Endothelial cell of umbilical vein (primary cell): ENCODE measurements around the gene IFIT3. TPM values are rescaled to one million over a fixed set of nuclear protein-coding genes. Genes with fewer than 3 reads are reported as not detected.

Experiments
- BruUV-seq: library from RNA; stranded (reverse); fragments of 400-500 nt; replicated peaks from 2 replicates; lab custom pipeline; 2021; lab: Mats Ljungman, UMichigan
- CTCF ChIA-PET: fragments of 300-600, 350-600 bp; sonication (Branson Sonifier 250); formaldehyde crosslinking; loops from one replicate; lab custom pipeline; 2021; ENCODE audit warnings: antibody characterized with exemption, inconsistent platforms; lab: Charles Lee
- POLR2A ChIA-PET: fragments of 300-600, 350-600 bp; sonication (Branson Sonifier 250); formaldehyde crosslinking; loops from one replicate; lab custom pipeline; 2021; ENCODE audit warnings: antibody characterized with exemption, inconsistent platforms; lab: Charles Lee
- DNase-seq: peaks from one replicate; pipeline ENCODE4 v3.0.0-alpha.2; 2011; ENCODE audit warnings: low read depth, low spot score
- FAIRE-seq: peaks from 2 replicates; lab custom pipeline; 2011; peaks lifted over from hg19 to GRCh38; lab: Jason Lieb, UNC
- H2AFZ ChIP-seq: 2 replicates; pipeline ENCODE4 v1.6.0; 2012; ENCODE audit warnings: low read depth, low read length, control low read depth, inconsistent platforms
- H3K27ac ChIP-seq: 2 replicates; pipeline ENCODE4 v1.5.1; 2011; ENCODE audit warnings: low read depth, mild to moderate bottlenecking, control low read depth, low read length, moderate library complexity; ENCODE audit not compliant: insufficient read depth
- H3K27me3 ChIP-seq, 2 experiments: 2 replicates each; pipeline versions ENCODE4 v1.6.0 to v1.6.1; 2011; ENCODE audit warnings: low read length in 2 of 2, mixed read lengths in 1 of 2; ENCODE audit not compliant: control insufficient read depth in 2 of 2, insufficient read depth in 2 of 2
- H3K36me3 ChIP-seq, 2 experiments: 2 replicates in 1 of 2; 3 replicates in 1 of 2; pipeline ENCODE4 v1.5.1; 2011; ENCODE audit warnings: low read length in 2 of 2, mild to moderate bottlenecking in 1 of 2, moderate library complexity in 1 of 2; ENCODE audit not compliant: control insufficient read depth in 2 of 2, insufficient read depth in 2 of 2; ENCODE audit errors: extremely low read depth in 1 of 2
- H3K4me1 ChIP-seq: 3 replicates; pipeline ENCODE4 v1.5.1; 2011; ENCODE audit warnings: mild to moderate bottlenecking, low read length; ENCODE audit not compliant: control insufficient read depth, insufficient read depth; ENCODE audit errors: extremely low read depth
- H3K4me2 ChIP-seq: 2 replicates; pipeline ENCODE4 v1.6.1; 2011; ENCODE audit warnings: low read length, control low read depth, mixed read lengths; ENCODE audit not compliant: insufficient read depth
- H3K4me3 ChIP-seq, 3 experiments: fragments of 200-600 bp in 1 of 3; sonication (generic), shearing (Covaris generic) in 1 of 3; replicated peaks in 1 of 3; 2 replicates each; pipeline ENCODE4 v1.5.1; 2011 to 2016; ENCODE audit warnings: control low read depth in 3 of 3, low read length in 3 of 3, mild to moderate bottlenecking in 2 of 3, inconsistent platforms in 1 of 3, low read depth in 1 of 3, moderate library complexity in 1 of 3; ENCODE audit not compliant: insufficient read depth in 1 of 3
- H3K79me2 ChIP-seq: 2 replicates; pipeline ENCODE4 v1.6.0; 2012; ENCODE audit warnings: low read length, inconsistent platforms; ENCODE audit not compliant: control insufficient read depth, insufficient read depth
- H3K9ac ChIP-seq: replicated peaks from 2 replicates; pipeline ENCODE3; 2011; ENCODE audit warnings: low read length, control low read depth; ENCODE audit not compliant: insufficient read depth; ENCODE audit errors: extremely low read depth
- H3K9me1 ChIP-seq: replicated peaks from 3 replicates; pipeline ENCODE4 v1.6.0; 2011; ENCODE audit warnings: mild to moderate bottlenecking, low read length; ENCODE audit not compliant: control insufficient read depth, insufficient read depth; ENCODE audit errors: extremely low read depth
- H3K9me3 ChIP-seq: replicated peaks from 2 replicates; pipeline ENCODE4 v1.5.1; 2012; ENCODE audit warnings: low read length, inconsistent platforms; ENCODE audit not compliant: control insufficient read depth, insufficient read depth
- H4K20me1 ChIP-seq: replicated peaks from 2 replicates; pipeline ENCODE3; 2011; ENCODE audit warnings: mild to moderate bottlenecking, low read length; ENCODE audit not compliant: control insufficient read depth, insufficient read depth; ENCODE audit errors: extremely low read depth
- EZH2 ChIP-seq: IDR thresholded peaks from 2 replicates; pipeline ENCODE4 v1.6.1; 2012; ENCODE audit warnings: borderline replicate concordance, low read depth, mild to moderate bottlenecking, moderate library complexity, low read length, inconsistent platforms; ENCODE audit not compliant: severe bottlenecking
- FOS ChIP-seq: IDR thresholded peaks from 2 replicates; pipeline ENCODE4 v1.6.1; 2011; ENCODE audit warnings: mild to moderate bottlenecking, low read length, moderate library complexity, borderline replicate concordance; ENCODE audit not compliant: insufficient read depth
- GATA2 ChIP-seq: IDR thresholded peaks from 2 replicates; pipeline ENCODE4 v1.7.0; 2011; ENCODE audit warnings: low read depth, mild to moderate bottlenecking, moderate library complexity, mixed read lengths, low read length; ENCODE audit not compliant: insufficient read length, insufficient read depth
- JUN ChIP-seq: IDR thresholded peaks from 2 replicates; pipeline ENCODE4 v1.6.1; 2011; ENCODE audit warnings: borderline replicate concordance, low read depth; ENCODE audit not compliant: insufficient read length, insufficient read depth
- MAX ChIP-seq: IDR thresholded peaks from 2 replicates; pipeline ENCODE4 v1.6.1; 2011; ENCODE audit not compliant: insufficient read depth, insufficient read length
- MYC ChIP-seq: IDR thresholded peaks from one replicate; pipeline ENCODE4 v1.6.1; 2011; ENCODE audit warnings: mild to moderate bottlenecking, low read depth, low read length
- POLR2A ChIP-seq: IDR thresholded peaks from 2 replicates; pipeline ENCODE4 v1.6.1; 2012; ENCODE audit warnings: low read depth, mild to moderate bottlenecking, control low read depth, low read length
- POLR2AphosphoS5 ChIP-seq: IDR thresholded peaks from 2 replicates; pipeline ENCODE4 v1.6.1; 2012; ENCODE audit warnings: low read depth, mild to moderate bottlenecking, control low read depth, low read length, moderate library complexity; ENCODE audit not compliant: insufficient read depth
- dilution Hi-C: fragments of 300-500 bp; cut with MboI; formaldehyde crosslinking; loops from one replicate; pipeline ENCODE4 v1.15.0; 2019; ENCODE audit warnings: low sequenced_read_pairs; ENCODE audit not compliant: extremely low pct_ligation_motif_present
- intact Hi-C: fragments of 100-400 bp; cut with micrococcal nuclease; formaldehyde crosslinking; loops from one replicate; pipeline ENCODE4 v1.10.0; 2022
- polyA plus RNA-seq, 4 experiments: library from polyadenylated mRNA; depleted of rRNA in 3 of 4; stranded (reverse) in 3 of 4; unstranded in 1 of 4; fragments of >200 nt; gene quantifications; 2 replicates each; pipeline versions ENCODE4 v1.2.1 to v1.2.3, GENCODE V29; 2011 to 2012; ENCODE audit warnings: missing spikeins in 1 of 4
- total RNA-seq: library from RNA; stranded (reverse); gene quantifications from 2 replicates; pipeline ENCODE4 v1.2.3, GENCODE V29; 2021
- TF ChIP-seq, protein P1 (sequence below), 2 donors: IDR thresholded peaks; 1 replicate in 1 of 2; 2 replicates in 1 of 2; pipeline ENCODE4 v1.5.1; 2011; ENCODE audit warnings: low read length in 2 of 2, mild to moderate bottlenecking in 2 of 2, moderate library complexity in 2 of 2, control low read depth in 1 of 2, inconsistent platforms in 1 of 2, low read depth in 1 of 2; ENCODE audit not compliant: insufficient read depth in 1 of 2; ENCODE audit errors: extremely low read depth in 1 of 2

IFIT3 gene
- total and polyA plus RNA-seq, 2 donors (not counting 3 experiments of a cell fraction or from before 2014, with no cell fraction given), result 1.2 to 3.1 TPM

DNA sequence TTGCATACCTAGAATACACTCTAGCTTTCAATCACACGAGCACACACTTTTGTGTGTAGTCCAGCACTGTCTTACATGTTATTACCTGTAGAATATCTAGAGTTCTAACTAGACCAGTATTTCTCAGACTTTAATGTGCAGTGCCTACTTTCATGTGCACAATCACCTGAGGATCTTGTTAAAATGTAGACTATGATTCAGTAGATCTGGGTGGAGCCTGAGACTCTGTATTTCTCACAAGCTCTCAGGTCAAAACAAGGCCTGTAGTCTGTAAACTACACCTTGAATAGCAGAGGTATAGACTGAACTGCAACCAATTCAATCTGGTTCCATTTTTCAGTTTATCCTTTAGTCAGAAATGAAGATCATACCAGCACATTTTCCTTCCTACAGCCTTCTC, 14.8 kb upstream of the IFIT3 start:
- Histone ChIP-seq H3K9ac (no peak overlapping the region), H3K27ac (no peak overlapping the region), H3K9me1 (no peaks in the 10 kb centered on the region), H3K4me2 (no peak overlapping the region), H3K4me1 (no peaks in the 10 kb centered on the region), H3K79me2 (no peaks in the 10 kb centered on the region), H2AFZ (no peak overlapping the region), H3K9me3 (no peaks in the 10 kb centered on the region), H3K4me3 (no peak overlapping the region), H3K27me3 (peaks cover 12% of the 10 kb centered on the region in 2 experiments), H3K36me3 (no peaks in the 10 kb centered on the region), H4K20me1 (no peaks in the 10 kb centered on the region)
- BruUV-seq, result no TSS peak
- CTCF ChIA-PET, result no interaction called here
- no peak for TF ChIP-seq POLR2AphosphoS5
- no peak for TF ChIP-seq GATA2
- TF ChIP-seq, protein P1, sequence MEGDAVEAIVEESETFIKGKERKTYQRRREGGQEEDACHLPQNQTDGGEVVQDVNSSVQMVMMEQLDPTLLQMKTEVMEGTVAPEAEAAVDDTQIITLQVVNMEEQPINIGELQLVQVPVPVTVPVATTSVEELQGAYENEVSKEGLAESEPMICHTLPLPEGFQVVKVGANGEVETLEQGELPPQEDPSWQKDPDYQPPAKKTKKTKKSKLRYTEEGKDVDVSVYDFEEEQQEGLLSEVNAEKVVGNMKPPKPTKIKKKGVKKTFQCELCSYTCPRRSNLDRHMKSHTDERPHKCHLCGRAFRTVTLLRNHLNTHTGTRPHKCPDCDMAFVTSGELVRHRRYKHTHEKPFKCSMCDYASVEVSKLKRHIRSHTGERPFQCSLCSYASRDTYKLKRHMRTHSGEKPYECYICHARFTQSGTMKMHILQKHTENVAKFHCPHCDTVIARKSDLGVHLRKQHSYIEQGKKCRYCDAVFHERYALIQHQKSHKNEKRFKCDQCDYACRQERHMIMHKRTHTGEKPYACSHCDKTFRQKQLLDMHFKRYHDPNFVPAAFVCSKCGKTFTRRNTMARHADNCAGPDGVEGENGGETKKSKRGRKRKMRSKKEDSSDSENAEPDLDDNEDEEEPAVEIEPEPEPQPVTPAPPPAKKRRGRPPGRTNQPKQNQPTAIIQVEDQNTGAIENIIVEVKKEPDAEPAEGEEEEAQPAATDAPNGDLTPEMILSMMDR (IDR thresholded peaks at IDR 0.05; ENCODE audit: extremely low read depth in 1 of 2, insufficient read depth in 1 of 2, low read depth in 1 of 2, low read length in 2 of 2), result no peak
- no peak for TF ChIP-seq EZH2
- no peak for TF ChIP-seq FOS
- no peak for TF ChIP-seq POLR2A
- no peak for TF ChIP-seq MYC
- no peak for TF ChIP-seq MAX
- no peak for TF ChIP-seq JUN
- intact Hi-C loops, result no loop called here
- POLR2A ChIA-PET, result no interaction called here
- FAIRE-seq (no peak), DNase-seq (no peak)
- dilution Hi-C loops, result no loop called here
